Adrenal gland (tissue), 5 donors: Measurements from ENCODE around the gene ELMO2.

Source experiments
- CTCF ChIP-seq, 6 experiments: fragments of 450-650 bp in 4 of 6; fragments of 200-600 bp in 2 of 6; sonication (generic) in 1 of 6; IDR thresholded peaks; 1 replicate in 5 of 6; 2 replicates in 1 of 6; pipeline versions ENCODE4 v1.5.1 to v1.8.0; 2016 to 2021; ENCODE audit warnings: antibody characterized with exemption in 6 of 6, mild to moderate bottlenecking in 2 of 6, moderate library complexity in 1 of 6
- POLR2A ChIP-seq, 2 donors: fragments of 450-650 bp; IDR thresholded peaks; one replicate each; pipeline ENCODE4 v1.6.1; 2017; ENCODE audit warnings: antibody characterized with exemption in 2 of 2, mild to moderate bottlenecking in 2 of 2, moderate library complexity in 1 of 2
- donor health status: DM: no; HTN: no; CAD: no.

- TF ChIP-seq CTCF (IDR thresholded peaks at IDR 0.05) = no peak
- TF ChIP-seq POLR2A (IDR thresholded peaks at IDR 0.05) = no peak
These were observed 49.3 kb upstream of the ELMO2 start for GRCh38 chr20:46455729-46456128.
